HG03097 (cell line): ENCODE results near the gene SRSF9.

Experiments
- ATAC-seq: cut with Tn5 transposase; IDR thresholded peaks from one replicate; pipeline ENCODE4 v1.9.1; 2021; ENCODE audit not compliant: unreplicated experiment, low FRiP score

Gene SRSF9

GRCh38 chr12:120416490-120417216 is 52.9 kb downstream of the SRSF9 start:
- no peak for ATAC-seq

- no peak for ATAC-seq
These were observed 55.5 kb downstream of the SRSF9 start for GRCh38 chr12:120413901-120414695.

GRCh38 chr12:120412421-120412820 is 57.1 kb downstream of the SRSF9 start:
- no peak for ATAC-seq
